Body of pancreas (tissue), 4 donors: ENCODE data around the gene IKZF2. TPM values are rescaled to one million over a fixed set of nuclear protein-coding genes. Genes with fewer than 3 reads are reported as not detected.

ENCODE experiments used
- ATAC-seq: fragments of 150-250 bp; one replicate; pipeline ENCODE4 v1.9.1; 2016
- DNase-seq, 4 donors: peaks; one replicate each; pipeline ENCODE4 v3.0.0-alpha.2; 2019
- H3K27ac ChIP-seq, 4 donors: fragments of 200-600 bp; sonication (generic); 1 replicate in 3 of 4; 2 replicates in 1 of 4; pipeline versions ENCODE4 v1.5.1 to v1.6.1; 2016 to 2019; ENCODE audit warnings: mild to moderate bottlenecking in 1 of 4, mixed read lengths in 1 of 4, moderate library complexity in 1 of 4
- H3K27me3 ChIP-seq, 2 donors: fragments of 200-600 bp; sonication (generic); one replicate each; pipeline ENCODE4 v1.6.0; 2016; ENCODE audit warnings: mild to moderate bottlenecking in 1 of 2
- H3K36me3 ChIP-seq, 2 donors: fragments of 200-600 bp; sonication (generic); replicated peaks in 1 of 2; 2 replicates each; pipeline ENCODE4 v1.5.1; 2016; ENCODE audit warnings: low read depth in 2 of 2; ENCODE audit not compliant: insufficient read depth in 1 of 2
- H3K4me1 ChIP-seq: fragments of 200-600 bp; sonication (generic); one replicate; pipeline ENCODE4 v1.6.0; 2016
- H3K4me3 ChIP-seq, 2 donors: fragments of 200-600 bp; sonication (generic); 1 replicate in 1 of 2; 2 replicates in 1 of 2; pipeline ENCODE4 v1.5.1; 2016 to 2019
- H3K9me3 ChIP-seq, 3 donors: fragments of 200-600 bp; sonication (generic); 1 replicate in 2 of 3; 2 replicates in 1 of 3; pipeline ENCODE4 v1.5.1; 2016
- CTCF ChIP-seq, 7 experiments: fragments of 450-650 bp in 4 of 7; fragments of 200-600 bp in 3 of 7; sonication (generic) in 3 of 7; IDR thresholded peaks; one replicate each; pipeline ENCODE4 v1.5.1; 2016 to 2019; ENCODE audit warnings: antibody characterized with exemption in 7 of 7
- POLR2A ChIP-seq, 3 donors: fragments of 450-650 bp; IDR thresholded peaks; one replicate each; pipeline ENCODE4 v1.6.1; 2016; ENCODE audit warnings: antibody characterized with exemption in 3 of 3, mild to moderate bottlenecking in 2 of 3
- WGBS, 2 donors: methylation state at CpG; one replicate each; pipeline ENCODE4 v1.1.5; 2017; 5-methylcytosine and 5-hydroxymethylcytosine counted together
- intact Hi-C: fragments of 100-400 bp; cut with DNase I; formaldehyde crosslinking; loops from one replicate; pipeline ENCODE4 v1.15.1; 2023
- total RNA-seq, 2 donors: library from RNA; depleted of rRNA; stranded (reverse); fragments of >200 nt; gene quantifications; one replicate each; pipeline ENCODE4 v1.1.0, GENCODE V29; 2016

Gene IKZF2
- 1 to 10 TPM; 1.3 to 3.9 TPM for total RNA-seq

- DNase-seq (peak; percentile 85 to 92 (median 89)), ATAC-seq (peak; percentile 90)
- Histone ChIP-seq H3K27me3 (no peaks in the 10 kb centered on the region), H3K27ac (peak within 1 kb of the TSS; percentile 88 to 98 (median 96)), H3K9me3 (no peaks in the 10 kb centered on the region), H3K4me1 (peaks cover 26% of the 10 kb centered on the region), H3K36me3 (no peaks in the 10 kb centered on the region), H3K4me3 (peak within 1 kb of the TSS; percentile 72 to 84)
- intact Hi-C loops: loop anchor here (10.0 kb wide), 2 partner anchors 377 to 467 kb away; no protein-coding TSS in a partner anchor
- TF ChIP-seq CTCF (IDR thresholded peaks at IDR 0.05) (peak in 1 of 7 experiments; percentile 9), POLR2A (IDR thresholded peaks at IDR 0.05) (peak in 2 of 3 donors; percentile 63 to 73)
- 0% methylated on average over 27 to 79 of the region's 87 CpGs for WGBS, 2 donors
Measured at GRCh38 chr2:213151437-213152064, at the start of gene IKZF2. IKZF2 (minus strand) TSS chr2:213151612; CDS start chr2:213148629, 2,983 bp downstream.

- H3K27ac ChIP-seq: no peak overlapping the region
- no peak for ATAC-seq
- DNase-seq: no peak
- no peaks in the 10 kb centered on the region for H3K27me3 ChIP-seq
- peaks cover 12% of the 10 kb centered on the region for H3K4me1 ChIP-seq
- no peak overlapping the region for H3K4me3 ChIP-seq
- no peaks in the 10 kb centered on the region for H3K9me3 ChIP-seq
- intact Hi-C loops: no loop called here
- no peaks in the 10 kb centered on the region for H3K36me3 ChIP-seq
- no peak for TF ChIP-seq CTCF (IDR thresholded peaks at IDR 0.05)
- no peak for TF ChIP-seq POLR2A (IDR thresholded peaks at IDR 0.05)
Measured at GRCh38 chr2:213199871-213200270, 48.5 kb upstream of the IKZF2 start.

- peak overlapping the region in 1 of 4 donors; percentile 1 for H3K27ac ChIP-seq
- no peaks in the 10 kb centered on the region for H3K9me3 ChIP-seq
- H3K27me3 ChIP-seq: no peaks in the 10 kb centered on the region
- peaks cover 8% of the 10 kb centered on the region for H3K4me1 ChIP-seq
- ATAC-seq (peak; percentile 59), DNase-seq (peak in 1 of 4 donors; percentile 5)
- H3K36me3 ChIP-seq: no peaks in the 10 kb centered on the region
- intact Hi-C loops: no loop called here
- WGBS, 2 donors: 23 to 26% methylated on average over 16 of the region's 16 CpGs
- no peak overlapping the region for H3K4me3 ChIP-seq
- TF ChIP-seq POLR2A (IDR thresholded peaks at IDR 0.05): no peak
- no peak for TF ChIP-seq CTCF (IDR thresholded peaks at IDR 0.05)
Measured at GRCh38 chr2:213189001-213189899, 37.8 kb upstream of the IKZF2 start.

GRCh38 chr2:213188533-213188867 is 37.1 kb upstream of the IKZF2 start:
- no peaks in the 10 kb centered on the region for H3K9me3 ChIP-seq
- peak; percentile 16 for ATAC-seq
- TF ChIP-seq CTCF (IDR thresholded peaks at IDR 0.05) (no peak), POLR2A (IDR thresholded peaks at IDR 0.05) (no peak)
- peaks cover 8% of the 10 kb centered on the region for H3K4me1 ChIP-seq
- H3K27ac ChIP-seq: peak overlapping the region in 2 of 4 donors; percentile 56 to 62
- H3K27me3 ChIP-seq: no peaks in the 10 kb centered on the region
- 61 to 77% methylated on average over 2 of the region's 2 CpGs for WGBS, 2 donors
- H3K36me3 ChIP-seq: no peaks in the 10 kb centered on the region
- H3K4me3 ChIP-seq: no peak overlapping the region
- no peak for DNase-seq
- intact Hi-C loops: no loop called here
